GM21717 (cell line): ENCODE measurements around the gene TSPAN3.
A peak's percentile ranks its signal among the peaks of the same experiment; 100 is the strongest.

Experiments
- ATAC-seq: cut with Tn5 transposase; IDR thresholded peaks from one replicate; pipeline ENCODE4 v1.9.1; 2021; ENCODE audit warnings: mild to moderate bottlenecking, moderate library complexity; ENCODE audit not compliant: unreplicated experiment

TSPAN3 gene

DNA sequence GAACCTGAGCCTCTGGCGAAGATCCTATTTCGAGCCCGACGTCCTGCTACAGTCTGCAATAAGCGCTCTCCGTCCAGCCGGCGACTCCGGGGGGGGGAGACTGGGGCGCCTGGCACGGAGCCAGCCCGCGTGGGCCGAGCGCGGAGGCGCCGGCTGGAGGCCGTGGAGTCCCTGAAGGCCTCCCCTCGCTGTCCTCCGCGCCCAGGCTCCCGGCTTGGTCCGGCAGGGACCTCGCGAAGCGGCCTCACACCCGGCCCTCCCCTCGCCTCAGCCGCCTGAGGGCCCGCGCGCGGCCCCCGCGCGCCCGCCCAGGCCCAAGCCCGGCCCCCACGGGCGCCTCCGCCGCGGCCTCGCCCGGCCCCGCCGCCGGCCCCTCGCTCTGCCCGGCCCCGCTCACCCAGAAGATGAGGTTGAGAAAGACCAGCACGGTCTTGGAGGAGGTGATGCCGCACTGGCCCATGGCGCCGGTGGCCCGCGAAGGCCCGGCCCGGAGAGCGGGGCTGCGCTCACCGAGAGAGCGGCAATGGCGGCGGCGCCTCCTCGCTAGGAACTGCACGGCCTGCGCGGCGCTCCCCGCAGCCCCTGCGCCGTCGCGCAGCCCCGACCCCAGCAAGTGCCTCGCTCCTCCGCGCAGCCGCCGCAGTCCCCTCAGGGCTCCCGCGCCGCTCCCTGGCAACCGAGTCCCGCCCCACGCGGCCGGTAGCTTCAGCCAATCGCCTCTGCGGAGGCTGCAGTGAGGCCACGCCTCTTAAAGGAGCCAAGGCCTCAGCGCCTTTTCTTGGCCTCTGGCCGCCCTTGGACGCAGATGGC is at the start of gene TSPAN3:
TSPAN3 (minus strand) TSS at position 615 of the 810 bp plus-strand sequence; CDS start at position 460, 155 bp downstream.
- ATAC-seq = peak; percentile 89

DNA sequence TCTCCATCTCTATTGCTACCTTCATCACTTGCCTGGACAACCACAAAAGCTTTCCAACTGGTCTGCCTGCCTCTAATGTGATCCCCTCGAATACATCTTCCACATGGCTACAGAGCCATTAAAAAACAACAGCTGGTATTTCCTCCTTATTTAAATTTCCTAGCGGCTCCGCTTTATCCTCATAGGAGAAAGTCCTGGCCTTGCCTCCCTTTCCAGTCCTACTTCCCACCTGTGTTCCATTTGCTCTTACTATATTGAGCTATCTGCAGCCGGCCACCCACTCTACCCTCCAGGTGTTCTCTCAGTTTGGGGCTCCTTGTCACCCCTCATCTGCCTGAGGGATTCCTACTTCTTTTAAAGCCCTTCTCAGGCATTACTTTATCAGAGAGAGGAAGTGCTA is 49.7 kb upstream of the TSPAN3 start:
- no peak for ATAC-seq

DNA sequence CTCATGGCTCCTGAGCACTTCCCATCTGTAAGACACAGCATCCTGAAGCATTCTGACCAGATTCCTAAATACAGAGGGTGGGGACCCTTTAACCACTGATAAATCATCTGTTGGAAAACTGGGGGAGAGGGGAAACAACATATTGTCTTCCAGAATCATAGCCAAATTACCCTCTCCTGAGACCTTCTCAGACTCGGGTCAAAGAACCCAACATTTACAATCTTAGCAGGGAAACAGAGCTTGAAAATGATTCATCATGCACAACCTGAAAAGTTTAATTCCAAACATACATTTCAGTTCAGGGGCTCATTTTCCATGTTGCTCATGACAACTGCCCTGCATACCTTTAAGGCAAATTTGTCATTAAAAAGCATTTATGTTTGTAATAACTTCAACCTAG is 48.5 kb upstream of the TSPAN3 start:
- ATAC-seq = no peak

DNA sequence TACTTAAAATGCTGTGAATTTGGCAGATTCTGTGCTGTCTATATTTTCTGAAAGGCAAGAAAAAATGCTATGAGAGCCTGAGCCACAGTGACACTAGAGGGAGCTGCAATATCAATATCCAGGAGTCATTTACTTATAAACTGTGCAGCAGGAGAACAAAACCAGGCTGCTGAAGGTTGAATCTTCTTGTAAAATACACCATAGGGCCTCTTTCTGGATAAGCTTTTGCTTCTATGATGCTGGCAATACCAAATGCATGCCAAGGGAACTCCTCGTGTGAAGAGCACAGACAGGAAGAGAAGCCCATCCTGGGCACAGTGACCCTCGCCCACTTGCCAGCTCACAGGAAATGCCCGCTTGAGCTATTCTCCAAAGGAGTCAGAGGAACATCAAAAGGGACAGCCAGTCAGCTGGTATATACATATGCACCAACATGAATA is 48.0 kb upstream of the TSPAN3 start:
- ATAC-seq = no peak

DNA sequence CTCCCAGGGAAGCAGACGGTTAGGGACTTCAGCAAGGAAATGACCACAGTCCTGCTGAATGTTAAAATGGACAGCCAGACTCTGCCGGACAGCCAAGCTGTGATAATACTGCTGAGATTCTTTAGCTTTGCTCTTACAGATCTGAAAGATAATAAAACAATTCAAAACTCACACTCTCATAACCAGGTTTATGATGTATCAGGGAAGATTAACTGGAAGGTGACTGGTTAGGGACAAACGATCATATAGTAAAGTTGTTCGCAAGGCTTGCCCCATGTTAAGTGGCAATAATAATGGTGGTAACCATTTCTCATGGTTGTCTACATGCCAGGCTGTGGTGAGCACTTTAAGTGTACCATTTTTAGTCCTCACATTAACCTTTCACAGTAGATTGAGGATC is 44.3 kb upstream of the TSPAN3 start:
- no peak for ATAC-seq

DNA sequence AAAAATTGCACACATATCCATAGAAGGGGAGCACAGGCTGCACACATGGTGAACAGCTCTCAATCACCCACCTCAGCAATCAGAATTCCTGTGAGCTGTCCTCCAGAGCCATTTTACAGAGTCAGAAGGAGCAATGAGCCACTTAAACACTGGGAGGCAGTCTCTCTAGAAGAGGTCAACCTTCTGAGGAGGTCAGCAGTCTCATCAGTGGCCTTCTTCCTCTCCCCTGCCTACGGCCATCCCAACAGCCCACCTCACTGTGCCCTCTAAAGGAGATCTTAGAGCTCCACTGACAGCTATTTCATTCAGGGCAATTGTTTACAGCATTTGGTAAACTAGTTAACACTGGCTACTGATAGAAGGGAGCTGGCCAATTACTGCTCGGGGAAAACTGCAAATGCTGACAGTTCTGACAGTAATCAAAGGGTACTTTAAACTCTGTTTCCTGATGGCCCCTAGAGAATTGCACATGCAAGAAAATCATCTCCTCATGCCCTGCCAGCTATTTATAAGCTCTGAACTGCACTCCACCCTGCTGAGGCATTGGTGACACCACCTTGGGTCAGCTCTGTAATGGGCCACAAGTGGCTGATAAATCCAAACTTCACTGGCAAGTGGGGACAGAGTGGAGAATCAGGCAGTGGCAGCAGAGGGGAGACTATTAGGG is 42.1 kb upstream of the TSPAN3 start:
- no peak for ATAC-seq

DNA sequence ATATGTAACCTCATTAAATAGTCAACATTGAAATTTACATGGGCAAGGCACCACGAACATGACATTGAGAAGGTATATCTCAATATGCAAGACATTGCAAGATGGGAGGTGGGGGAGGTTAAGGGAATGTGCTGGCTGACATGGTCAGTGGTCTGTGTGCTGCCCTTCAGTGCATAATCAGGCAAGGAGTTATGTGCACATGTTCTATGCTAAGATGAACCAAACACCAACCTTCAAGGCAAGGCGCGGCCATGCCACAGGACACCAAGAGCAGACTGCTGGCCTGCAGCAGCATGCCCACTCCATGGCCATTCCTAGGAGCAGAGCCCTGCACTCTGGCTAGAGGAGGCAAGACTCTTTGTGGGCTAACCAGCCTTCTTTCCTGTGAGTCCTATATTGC is 40.9 kb upstream of the TSPAN3 start:
- ATAC-seq = no peak

DNA sequence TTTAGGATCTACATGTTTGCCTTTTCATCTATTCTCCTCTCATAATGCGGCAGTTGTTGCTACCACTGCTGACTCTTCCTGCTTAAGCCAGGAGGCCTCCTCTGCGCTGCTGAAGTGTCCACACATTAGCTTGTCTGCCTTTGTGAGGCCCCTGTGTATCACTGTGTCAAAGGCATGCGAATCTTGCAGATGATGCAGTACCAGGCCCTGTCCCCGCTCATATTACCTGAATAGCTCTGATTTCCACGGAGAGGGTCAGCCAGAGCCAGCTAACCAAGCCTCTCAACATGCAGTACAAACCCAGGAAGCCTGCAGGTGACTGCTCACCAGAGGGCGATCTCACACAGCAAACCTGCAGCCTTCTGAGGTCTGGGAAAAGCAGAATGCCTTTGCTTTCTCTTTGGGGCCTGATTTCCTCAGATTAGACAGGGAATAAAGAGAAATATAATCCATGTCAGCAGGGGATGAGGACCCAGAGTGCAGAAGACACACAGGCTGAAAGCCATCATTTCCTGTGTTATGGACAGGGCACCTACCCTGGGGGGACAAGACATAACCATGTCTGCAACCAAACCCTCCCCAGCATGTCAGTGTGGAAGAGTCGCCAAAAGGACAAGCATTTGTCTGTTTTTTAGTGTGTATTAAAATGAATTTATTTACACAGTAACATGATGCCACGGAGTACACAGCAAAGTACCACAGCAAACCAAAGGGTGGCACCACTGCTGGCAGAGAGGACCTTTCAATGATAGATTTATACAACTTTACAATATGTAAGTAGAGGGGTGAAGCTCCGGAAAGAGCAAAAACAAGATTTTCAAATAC is 36.8 kb upstream of the TSPAN3 start:
- ATAC-seq = no peak

DNA sequence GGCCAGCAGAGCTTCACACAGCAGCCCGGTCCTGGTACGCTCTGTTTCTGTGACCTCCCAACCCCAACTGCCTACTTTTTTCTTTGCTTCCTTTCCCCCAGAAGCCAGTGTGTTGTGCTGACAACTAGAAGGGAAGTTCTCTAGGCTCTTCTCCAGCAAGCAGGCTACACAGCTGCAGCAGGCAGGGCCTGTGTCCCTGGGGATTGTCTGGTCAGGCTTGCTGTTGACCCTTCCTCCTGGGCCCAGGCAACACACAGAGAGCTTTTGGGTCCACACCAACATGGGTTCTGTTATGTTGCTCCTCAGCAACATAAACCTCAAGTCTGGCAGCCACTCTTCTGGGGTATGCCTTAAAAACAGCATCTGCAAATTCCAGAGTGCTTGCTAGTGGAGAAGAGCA is 36.2 kb upstream of the TSPAN3 start:
- ATAC-seq = no peak

DNA sequence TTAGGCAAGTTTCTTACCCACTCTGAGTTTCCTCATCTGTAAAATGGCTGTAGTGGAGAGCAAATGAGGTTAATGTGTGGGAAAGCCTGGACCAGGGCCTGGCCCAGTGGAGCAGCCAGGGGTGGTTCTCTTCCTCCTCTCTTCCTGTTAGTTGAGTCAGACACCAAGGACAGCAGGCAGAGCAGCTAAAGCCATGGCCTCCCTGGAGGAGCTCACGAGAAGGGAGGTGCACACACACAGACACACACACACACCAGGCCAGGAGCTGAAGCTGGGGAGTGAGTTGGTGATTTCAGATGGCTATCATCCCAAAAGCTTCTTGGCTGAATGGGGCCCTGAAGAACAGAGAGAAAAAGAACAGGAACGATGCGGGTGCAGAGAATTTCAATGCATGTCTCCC is 33.2 kb upstream of the TSPAN3 start:
- ATAC-seq = no peak

DNA sequence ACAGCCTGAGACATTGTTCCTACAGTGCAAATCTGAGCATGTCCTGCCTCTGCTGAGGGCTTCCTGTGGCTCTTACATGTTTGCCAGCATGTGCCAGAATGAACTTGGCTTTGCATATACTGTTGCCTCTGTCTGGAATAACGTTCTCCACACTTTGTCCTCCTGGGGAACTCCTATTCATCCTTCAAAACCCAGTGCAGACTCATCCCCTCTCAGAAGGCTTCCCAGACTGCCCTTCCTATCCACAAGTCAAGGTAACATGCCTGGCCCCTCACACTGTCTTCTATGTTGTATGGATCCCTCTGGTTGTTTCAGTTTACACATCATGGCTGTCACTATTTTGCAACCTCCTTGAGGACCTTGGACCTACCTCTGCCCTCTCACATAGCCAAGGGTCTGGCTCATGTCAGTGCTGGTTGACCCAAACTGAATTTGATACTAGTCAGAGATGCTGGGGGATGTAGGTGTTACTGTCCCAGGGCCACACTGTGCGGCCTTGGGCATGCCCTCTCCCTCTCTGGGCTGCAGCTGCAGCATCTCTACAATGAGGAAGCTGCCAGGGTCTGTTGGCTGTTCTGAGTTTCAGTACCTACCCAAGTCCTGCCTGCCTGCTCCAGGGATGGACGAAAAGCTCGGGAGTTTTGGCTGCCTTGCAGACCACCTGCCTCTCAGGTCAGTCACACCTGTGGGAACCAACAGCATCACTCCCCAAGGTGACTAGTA is 29.0 kb upstream of the TSPAN3 start:
- ATAC-seq = no peak

DNA sequence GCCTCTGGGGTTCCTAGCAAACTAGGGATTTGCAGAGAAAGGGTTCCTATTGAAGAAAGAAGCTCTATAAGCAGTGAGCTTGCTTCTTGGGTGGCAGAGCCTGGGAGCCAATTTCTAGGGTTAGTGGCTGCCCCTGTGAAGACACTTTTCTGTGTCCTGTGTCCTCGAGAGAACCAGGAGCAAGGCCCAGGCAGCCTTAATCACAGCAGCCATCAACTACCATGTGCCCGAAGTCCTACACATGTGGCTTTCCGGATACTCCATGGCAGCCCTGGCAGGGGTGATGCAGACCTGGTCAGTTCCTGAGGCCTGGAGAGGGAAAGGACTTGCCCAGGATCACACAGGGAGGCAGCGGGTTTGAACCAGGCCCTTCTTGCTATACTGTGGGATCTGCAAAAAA is 27.7 kb upstream of the TSPAN3 start:
- ATAC-seq = no peak

DNA sequence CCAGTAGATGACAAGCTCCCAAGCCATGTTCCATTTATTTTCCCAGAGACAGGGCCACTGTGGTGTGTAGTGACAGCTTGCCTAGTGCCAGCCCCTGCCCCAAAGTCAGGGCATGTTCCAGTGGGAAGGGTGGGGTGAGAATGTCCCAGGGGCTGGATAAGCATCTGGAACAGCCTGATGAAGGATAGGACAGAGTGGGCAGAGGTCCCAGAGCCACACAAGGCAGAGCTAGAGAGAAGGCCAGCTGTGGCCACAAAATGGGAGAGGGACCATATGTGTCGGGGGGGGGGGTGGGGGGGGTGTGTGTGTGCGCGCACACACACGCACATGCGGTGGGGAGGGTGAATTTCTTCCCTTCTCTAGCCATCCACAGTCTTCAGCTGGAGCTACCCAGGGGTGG is 27.0 kb upstream of the TSPAN3 start:
- ATAC-seq = no peak

DNA sequence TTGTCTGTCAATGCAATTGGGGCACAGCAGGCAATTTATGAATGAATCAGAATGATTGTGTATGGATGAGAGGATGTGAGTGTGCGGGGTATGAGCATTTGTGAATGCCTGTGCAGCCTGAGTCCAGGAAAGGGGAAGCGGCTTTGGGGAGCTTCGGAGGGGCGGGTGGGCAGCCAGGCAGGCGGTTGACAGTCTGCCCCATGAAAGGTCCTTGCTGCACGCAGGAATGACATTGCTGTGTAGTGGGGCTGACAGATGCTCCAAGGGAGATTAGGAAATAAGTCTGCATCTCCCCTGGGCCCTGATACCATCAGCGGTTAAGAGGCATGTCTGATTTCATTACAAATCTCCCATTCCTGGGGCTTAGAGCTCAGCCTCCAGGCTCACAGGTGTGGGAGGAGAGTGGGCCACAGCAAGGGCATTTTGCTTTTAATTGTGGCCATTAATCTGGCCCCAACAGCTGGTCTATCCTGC is 26.4 kb upstream of the TSPAN3 start:
- no peak for ATAC-seq

DNA sequence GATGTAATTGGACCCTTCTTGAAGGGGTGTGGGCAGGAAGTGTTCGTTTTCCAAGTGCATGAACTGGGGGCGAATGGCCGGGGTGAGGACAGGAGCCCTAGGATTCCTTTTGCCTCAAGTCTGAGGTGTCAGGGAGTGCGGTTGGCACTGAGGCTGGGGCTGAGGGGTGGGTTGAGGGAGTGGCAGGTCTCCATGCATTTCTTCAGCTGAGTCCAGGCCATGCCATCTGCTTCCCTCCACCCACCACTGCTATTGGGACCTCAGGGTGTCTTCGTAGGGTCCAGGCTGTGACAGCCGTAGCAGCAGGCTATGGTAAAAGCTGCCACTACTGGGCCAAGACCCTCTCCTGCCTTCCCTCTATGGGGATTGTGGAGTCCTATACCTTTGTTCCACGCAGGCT is 25.6 kb upstream of the TSPAN3 start:
- no peak for ATAC-seq

DNA sequence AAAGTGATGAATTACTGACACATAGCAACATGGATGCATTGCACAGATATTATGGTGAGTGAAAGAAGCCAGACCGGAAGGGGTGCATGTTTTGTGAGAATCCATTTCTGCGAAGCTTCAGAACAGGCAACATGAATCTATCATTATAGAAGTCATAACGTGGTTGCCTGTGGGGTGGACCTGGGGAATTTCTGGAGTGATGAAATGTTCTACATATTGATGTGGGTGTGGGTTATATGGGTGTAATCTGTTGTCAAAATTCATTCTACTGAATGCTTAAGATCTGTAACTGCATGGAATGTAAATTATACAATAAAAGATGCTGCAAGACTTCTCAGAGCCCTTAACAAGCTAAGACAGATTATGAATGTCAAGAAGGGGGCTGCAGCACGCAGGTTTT is 25.2 kb upstream of the TSPAN3 start:
- ATAC-seq = no peak

DNA sequence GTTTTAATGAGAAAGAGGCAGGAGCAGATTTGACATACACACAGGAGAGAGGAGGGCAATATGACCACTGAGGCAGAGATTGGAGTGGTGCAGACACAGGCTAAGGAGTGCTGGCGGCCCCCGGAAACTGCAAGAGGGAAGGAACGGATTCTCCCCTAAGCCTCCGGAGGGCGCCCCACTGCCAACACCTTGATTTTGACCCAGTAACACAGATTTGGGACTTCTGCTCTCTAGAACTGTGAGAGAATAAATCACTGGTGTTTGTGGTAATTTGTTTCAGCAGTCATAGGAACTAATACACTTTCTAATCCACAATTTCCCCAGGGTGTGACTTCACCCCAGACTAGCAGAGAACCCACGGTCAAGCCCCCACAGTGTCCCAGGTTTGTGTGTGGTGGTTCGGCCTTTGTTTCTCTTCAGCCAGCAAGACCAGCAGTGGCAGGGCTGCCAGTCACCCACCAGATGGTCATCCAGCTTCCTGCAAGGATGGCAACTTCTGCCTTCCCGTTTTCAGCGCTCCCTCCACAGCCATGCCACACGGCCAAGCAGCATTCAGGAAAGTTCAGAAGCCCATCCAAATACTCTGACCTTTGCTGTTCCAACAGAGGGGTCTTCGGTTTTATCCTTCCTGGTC is 23.6 kb upstream of the TSPAN3 start:
- no peak for ATAC-seq

DNA sequence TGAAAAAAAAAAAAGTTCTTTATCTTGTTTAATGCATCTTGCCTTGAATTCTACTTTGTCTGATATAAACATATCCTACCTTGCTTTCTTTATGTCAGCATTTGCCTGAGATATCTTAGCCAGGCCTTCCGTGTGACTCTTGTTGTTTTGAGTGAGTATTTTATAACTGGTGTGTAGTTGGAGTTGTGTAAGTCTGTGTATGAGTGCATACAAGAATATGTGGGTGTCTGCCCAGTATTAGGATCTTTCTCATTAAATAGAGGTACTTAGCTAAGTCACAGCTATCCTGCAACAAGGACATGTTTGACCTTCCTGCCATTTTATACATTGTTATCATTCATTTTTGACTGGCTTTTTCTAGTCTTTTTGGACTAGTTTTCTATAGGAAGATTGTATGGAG is 22.5 kb upstream of the TSPAN3 start:
- ATAC-seq = no peak

DNA sequence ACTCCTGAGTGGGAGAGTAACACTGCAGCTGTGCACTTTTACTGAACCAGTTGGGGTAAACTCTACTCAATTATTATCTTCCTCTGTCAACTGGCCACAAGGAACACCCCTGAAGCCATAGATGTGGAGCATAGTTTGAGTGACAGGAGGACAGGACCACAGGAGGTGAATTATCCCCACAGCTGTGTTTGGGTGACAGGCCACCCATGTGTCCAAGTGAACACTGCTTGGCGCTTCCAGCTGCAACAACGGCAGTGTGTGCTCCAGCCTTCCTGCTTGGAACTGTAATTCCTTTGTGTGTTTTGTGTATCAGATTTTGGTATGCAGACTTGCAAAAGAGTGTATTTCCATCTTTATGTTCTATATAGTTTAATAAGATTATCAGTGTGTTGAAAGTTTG is 20.2 kb upstream of the TSPAN3 start:
- ATAC-seq = no peak

DNA sequence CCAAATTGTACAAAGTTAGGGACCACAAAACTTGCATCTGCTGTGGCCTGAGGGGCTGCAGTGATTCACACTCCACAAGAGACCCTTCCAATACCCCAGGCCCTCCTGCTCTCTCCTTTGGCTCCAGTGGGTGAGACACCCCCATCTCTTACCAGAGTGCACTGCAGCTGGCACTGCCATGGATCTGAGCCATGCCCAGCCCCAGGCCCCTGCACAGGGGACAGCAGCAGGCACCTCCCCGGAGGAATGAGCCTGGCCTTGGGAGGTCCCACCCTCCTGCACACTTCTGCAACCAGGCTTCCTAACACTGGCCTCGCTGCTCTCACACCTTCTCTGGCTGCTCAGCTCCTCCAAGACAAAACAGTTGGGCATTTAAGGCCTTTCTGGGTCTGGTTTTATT is 16.3 kb upstream of the TSPAN3 start:
- ATAC-seq = no peak
